ENCODE data around the gene SYNE1.
"Not testable (repeated sequence)": the region's sequence is repeated elsewhere in the genome, so short reads cannot be mapped to it uniquely, and the experiment has no call there.

The SYNE1 gene

DNA sequence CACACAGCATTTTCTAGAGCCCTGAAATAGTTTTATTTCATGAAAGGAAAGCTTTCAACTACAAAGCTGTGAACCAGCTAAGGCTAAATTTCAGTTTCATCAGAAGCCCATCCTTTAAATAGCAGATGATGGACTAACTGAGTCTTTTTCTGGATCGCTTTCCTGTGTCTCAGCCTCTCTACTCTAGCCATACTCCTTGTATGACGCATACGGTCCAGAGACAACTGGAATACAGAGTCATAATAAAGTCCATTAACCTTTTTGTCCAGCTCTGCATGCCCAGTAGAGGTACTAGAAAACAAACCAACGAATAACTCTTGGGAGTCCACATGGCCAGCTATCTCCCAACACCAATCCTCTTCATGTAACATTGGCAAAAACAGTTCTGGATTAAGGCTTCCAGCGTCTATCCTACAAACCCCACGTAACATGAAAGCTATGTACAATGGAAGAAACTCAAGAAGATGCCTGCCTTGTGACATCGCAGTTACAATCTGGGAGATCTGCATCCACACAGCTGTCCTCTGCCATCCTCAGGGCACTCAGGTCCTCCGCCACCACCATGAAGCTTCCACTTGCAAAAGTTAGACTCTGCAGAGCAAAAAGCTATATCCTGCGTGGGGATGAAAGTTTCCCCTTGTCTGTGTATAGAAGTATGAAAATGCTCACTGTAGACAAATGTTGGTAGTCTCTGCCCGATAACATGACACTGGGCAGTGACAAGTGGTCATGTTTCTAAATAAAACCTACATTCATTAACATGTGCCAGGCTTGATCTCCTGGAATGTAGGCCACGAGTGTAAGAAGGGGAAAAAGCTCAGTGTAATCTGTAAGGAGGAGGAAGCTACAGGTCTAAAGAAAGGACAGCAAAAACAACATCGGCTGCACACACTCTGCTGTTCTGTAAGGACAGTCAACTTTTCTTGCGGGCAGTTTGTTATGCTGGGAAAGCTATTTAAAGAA is 469.2 kb downstream of the SYNE1 start:
- H3K4me3 ChIP-seq (ENCODE audit: low read length), result no peak overlapping the region
- no peak for TF ChIP-seq ZNF274 (IDR thresholded peaks at IDR 0.05; ENCODE audit: low read depth, low read length)

DNA sequence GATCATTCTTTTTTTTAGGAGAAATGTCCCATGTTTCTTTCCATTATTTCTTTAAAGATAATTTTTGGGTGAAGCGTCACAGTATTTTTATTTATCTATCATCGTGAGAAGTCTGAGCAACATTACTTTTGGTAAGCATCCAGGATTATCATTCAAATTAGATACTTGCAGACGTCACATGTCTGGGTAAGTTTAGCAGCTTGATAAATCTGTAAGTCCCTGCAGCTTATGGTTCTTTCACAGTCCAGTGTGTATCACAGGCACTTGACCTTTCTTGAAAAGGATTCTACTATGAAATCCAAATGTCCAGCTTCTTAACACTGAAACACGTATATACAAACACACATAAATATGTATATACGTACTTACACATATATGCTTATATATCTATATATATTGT is 470.3 kb downstream of the SYNE1 start:
- no peak for TF ChIP-seq ZNF274 (IDR thresholded peaks at IDR 0.05; ENCODE audit: low read depth, low read length)
- H3K4me3 ChIP-seq (ENCODE audit: low read length), result no peak overlapping the region

DNA sequence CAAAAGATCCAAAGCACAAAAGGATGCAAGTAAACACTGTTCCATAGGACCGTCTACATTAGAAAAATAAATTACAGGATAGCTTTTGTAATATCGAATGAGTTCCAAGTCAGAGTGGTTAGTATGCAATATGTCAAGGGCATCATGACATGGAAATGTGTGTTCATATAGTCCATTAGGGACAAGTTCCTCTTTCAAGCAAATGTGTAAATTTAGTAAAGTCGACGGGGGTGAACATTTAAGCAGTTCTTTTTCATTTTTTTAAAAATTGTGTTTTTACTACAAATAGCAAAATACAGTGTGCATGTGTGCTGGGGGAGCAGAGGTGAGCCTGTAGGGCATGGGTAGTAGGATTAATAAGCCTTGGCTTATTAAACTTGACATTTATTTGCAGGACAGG is 470.7 kb downstream of the SYNE1 start:
- H3K4me3 ChIP-seq (ENCODE audit: low read length), result no peak overlapping the region
- TF ChIP-seq ZNF274 (IDR thresholded peaks at IDR 0.05; ENCODE audit: low read depth, low read length), result no peak

DNA sequence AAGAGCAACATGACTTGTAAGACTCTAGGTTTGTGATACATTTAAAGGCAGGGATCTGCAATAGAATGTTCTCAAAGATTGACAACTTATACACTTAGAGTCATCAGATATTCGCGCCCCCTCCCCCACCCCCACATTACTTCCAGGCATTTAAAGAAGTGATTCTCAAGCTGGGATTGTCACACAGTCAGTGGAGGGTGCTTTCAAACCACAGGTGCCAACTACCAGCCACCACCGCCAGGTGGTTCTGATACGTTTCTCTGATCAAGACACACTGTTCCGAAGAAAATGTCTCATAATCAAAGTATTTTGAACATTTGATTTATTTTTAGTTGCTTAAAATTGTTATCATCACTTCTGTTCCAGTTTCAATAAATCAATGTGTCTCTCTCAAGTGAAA is 472.2 kb downstream of the SYNE1 start:
- no peak for TF ChIP-seq ZNF274 (IDR thresholded peaks at IDR 0.05; ENCODE audit: low read depth, low read length)
- H3K4me3 ChIP-seq (ENCODE audit: low read length), result no peak overlapping the region

DNA sequence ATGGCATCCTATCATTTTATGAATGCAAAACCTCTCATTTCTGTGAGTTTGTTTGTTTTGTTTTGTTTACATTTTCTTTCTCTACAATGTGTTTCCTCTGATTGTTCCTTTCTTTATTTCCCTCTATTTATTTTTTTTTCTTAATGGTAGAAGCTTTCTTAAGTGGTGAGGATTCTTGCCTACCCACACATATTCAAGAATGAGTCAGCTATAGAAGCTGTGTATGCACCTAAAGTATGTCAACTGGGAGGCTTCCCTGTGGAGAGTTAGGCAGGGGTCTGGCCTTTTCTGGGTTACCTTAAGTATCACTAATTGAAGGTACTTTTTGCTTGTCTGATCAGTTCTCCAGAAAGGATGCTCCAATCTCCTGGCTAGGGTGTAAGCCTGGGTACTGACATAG is 475.7 kb downstream of the SYNE1 start:
- no peak overlapping the region for H3K4me3 ChIP-seq (ENCODE audit: low read length)
- TF ChIP-seq ZNF274 (IDR thresholded peaks at IDR 0.05; ENCODE audit: low read depth, low read length), result no peak

DNA sequence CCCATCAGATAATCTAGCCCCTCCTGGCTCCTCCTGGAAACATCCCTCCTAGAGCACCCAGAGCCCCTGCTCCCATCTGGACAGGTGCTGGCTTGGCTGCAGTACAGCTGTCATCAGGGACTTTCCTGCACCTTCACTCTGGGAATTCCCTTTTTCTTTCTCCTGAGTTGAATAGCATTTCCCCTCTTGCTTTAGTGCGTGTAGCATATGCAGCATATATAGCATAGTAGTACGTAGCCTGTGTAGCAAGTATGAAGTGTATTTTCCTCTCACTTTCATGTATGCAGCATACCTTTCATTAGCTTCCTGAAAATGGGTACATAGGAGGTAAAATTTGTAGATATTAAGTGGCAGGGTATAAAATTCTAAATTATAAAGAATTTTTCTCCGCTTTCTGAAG is 476.8 kb downstream of the SYNE1 start:
- TF ChIP-seq ZNF274 (IDR thresholded peaks at IDR 0.05; ENCODE audit: low read depth, low read length), result no peak

DNA sequence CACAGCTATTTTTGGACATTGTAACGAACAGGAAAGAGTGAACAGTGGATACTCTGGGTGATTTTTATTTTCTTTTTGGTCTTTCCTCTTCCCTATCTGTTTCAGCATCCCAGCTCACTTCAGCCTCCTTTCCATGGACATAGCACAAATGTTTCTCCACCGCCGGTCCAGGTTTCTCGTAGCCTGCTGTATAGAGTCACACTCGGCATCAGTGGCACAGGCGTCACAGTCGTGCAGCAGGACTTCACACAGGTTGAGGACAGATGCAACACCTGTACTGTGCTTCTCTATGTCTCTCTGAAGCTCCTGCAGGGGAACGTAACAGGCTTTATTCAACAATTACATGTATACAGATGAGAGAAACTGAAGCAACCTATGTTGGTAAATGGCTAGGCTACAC is 481.4 kb downstream of the SYNE1 start:
- TF ChIP-seq ZNF274 (IDR thresholded peaks at IDR 0.05; ENCODE audit: low read depth, low read length), result no peak
- no peak overlapping the region for H3K4me3 ChIP-seq (ENCODE audit: low read length)

More for the DNA sequence above, 476.8 kb downstream of the SYNE1 start:
- H3K4me3 ChIP-seq (ENCODE audit: low read length), result no peak overlapping the region

DNA sequence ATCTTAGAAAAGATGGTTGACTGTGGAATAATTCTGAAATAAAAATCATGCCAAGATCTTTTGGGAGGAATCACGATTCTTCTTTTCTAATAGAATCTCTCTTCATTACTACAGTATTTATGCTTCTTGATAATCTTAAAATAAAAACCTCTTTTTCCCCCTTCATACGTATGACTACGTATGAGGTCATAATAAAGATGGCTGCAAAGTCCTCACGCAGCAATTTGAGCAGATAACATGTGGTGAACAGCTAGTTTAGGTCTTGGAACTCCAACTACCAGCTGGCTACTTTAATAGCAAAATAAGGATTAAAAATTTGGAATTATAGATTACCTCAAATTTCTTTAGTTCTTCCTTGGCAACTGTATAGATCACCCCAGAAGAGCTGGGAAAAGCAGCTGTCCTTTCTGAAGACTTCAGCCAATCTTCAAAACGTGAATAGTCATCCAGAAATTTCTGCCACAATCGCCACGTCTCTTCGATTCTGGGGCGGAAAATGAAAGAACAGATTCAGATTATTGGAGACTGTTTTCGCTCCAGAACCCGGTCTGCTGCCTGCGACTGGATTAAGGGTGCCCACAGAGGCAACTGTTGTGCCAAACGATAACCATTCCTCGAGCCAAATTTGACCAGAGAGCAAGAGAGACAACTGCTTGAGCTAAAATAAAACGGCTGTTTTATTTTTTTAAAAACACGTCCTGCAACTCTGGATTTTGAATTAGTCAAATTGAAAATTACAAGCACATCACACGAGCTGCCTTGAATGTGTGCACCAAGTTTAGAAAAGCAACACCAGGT is 482.4 kb downstream of the SYNE1 start:
- no peak overlapping the region for H3K4me3 ChIP-seq (ENCODE audit: low read length)
- TF ChIP-seq ZNF274 (IDR thresholded peaks at IDR 0.05; ENCODE audit: low read depth, low read length), result no peak

DNA sequence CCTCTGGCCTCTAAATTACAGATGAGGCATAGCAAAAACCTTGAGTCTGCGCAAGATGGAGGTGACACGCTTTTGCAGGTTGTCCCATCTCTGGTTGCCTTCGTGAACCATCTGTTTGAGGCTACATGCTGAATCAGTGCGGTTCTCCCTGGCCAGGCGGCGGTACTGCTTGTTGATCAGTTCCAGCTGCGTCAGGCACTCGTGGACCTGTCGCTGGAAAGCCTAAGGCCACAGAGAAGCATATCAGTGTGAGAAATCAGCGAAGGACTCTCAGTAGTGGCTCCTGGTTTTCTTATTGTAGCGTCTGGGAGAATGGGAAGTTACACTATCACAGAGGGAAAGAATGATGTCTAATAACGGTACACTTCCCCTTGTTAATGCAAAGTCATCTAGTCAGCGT is 485.2 kb downstream of the SYNE1 start:
- no peak for TF ChIP-seq ZNF274 (IDR thresholded peaks at IDR 0.05; ENCODE audit: low read depth, low read length)
- H3K4me3 ChIP-seq (ENCODE audit: low read length), result no peak overlapping the region

DNA sequence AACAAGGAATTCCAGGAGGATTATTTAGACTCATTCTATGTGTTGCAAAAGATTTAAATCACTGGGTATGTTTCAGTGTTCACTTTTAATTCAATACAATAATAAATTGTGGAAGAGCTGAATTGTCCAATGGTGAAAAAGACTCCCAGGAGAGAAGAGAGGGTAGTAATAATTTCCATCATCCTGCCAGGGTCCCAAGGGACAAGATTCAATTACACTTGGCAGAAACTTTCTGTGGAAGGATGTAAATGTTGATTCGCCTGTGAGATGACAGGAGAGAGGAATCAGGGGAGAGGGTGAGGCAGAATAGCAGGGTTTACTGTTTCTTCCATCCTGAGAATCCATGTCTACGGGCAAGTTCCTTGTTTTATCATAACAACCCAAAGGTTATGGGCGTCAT is 487.0 kb downstream of the SYNE1 start:
- no peak overlapping the region for H3K4me3 ChIP-seq (ENCODE audit: low read length)
- TF ChIP-seq ZNF274 (IDR thresholded peaks at IDR 0.05; ENCODE audit: low read depth, low read length), result no peak

DNA sequence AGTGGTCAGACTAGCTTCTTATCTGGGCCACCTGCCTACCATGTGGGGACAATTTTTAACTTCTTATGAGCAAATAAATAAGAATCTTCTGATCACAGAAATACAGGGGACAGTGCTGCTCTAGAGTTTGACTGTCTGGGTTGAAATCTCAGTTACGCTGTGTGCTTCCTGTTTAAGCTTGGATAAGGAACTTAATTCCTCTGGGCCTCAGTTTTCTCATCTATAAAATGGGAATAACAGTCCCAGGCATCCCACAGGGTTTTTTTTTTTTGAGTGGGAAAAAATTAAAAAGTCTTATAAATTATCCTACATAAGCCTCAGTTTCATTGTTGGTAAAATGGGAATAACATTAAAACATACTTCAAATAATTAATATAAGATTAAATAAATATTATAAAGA is 488.8 kb downstream of the SYNE1 start:
- H3K4me3 ChIP-seq (ENCODE audit: low read length), result no peak overlapping the region
- TF ChIP-seq ZNF274 (IDR thresholded peaks at IDR 0.05; ENCODE audit: low read depth, low read length), result no peak

DNA sequence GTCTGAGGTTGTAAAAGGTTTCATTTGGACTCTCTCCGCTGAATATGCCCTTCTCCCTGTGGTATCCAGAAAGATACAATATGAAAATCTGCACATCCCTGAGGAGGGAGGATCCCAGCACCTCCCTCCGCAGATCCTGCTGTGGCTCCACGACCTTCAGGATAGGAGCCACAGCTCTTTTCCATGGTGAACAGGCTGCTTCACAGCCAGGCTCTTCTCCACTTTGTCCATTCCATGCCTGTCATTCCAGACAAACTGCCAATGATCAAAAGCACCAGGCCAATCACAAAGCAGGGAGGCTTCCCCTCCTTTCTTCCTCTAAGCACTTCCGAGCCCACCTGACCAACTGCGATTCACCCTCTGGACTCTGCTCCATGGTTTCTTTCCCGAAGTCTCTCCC is 489.9 kb downstream of the SYNE1 start:
- H3K4me3 ChIP-seq (ENCODE audit: low read length), result no peak overlapping the region
- TF ChIP-seq ZNF274 (IDR thresholded peaks at IDR 0.05; ENCODE audit: low read depth, low read length), result no peak

DNA sequence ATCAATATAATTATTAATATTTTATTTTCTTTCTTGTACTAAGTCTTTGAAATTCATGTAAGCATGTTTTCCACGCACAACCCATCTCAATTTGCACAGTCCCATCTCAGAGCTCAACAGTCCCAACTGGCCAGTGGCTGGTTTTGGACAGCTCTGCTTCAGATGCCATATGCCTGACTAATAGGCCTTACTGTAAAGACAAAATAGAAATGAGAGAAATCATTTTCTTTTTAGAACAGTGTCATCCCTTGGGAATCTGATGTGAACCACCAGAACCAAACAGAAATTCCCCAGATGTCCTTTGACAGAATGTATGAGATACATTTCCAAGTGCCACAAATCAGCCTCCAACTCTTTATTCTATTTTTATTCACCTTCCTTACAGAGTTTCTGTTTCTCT is 490.8 kb downstream of the SYNE1 start:
- no peak overlapping the region for H3K4me3 ChIP-seq (ENCODE audit: low read length)
- no peak for TF ChIP-seq ZNF274 (IDR thresholded peaks at IDR 0.05; ENCODE audit: low read depth, low read length)

DNA sequence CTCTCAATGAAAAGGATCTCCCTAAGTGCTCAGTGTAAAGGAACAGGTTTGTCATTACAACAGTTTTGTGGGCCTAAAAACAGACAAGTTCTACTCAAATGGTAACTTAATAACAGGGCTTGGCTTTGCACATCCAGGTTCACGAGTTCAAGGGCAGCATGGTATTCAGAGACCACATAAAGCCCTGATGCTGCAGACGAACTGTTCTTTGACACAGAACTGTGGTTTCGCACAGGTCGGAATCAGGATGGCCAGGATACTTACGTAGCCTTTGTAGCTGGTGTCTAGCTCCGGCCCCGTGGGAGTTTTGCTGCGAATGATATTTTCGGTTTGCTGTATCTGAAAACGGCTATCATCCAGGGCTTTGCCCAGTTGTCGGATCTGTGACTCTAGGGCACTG is 493.8 kb downstream of the SYNE1 start:
- H3K4me3 ChIP-seq (ENCODE audit: low read length), result no peak overlapping the region
- TF ChIP-seq ZNF274 (IDR thresholded peaks at IDR 0.05; ENCODE audit: low read depth, low read length), result no peak

DNA sequence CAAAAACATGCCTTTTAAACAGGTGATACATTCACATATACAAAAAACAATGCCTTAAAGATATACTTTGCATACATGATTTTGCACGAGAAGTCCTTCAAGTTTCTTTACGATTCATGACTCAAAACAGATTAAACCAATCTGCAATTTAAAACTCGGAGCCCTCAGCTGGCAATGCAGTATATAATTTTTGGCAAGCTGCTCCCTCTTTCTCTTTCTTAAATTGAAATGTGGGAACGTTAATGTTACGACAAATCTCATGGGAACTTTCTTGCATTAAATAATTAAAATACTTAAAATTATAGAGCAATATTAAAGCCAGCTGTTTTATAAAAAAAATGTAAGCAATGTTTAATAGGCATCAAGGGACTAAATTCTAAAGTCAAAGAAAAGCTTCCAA is 495.1 kb downstream of the SYNE1 start:
- H3K4me3 ChIP-seq (ENCODE audit: low read length), result no peak overlapping the region
- TF ChIP-seq ZNF274 (IDR thresholded peaks at IDR 0.05; ENCODE audit: low read depth, low read length), result no peak

DNA sequence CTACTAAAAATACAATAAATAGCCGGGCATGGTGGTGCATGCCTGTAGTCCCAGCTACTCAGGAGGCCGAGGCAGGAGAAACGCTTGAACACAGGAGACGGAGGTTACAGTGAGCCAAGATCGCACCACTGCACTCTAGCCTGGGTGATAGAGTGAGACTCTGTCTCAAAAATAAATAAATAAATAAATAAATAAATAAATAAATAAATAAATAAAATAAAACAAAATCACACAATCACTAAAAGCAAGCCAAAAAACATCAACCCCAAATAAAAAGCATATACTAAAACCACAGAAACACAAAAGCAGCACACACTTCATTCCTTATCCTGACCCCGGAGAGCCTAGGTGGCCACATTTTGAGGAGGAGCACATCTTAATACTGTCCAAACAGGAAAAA is 498.8 kb downstream of the SYNE1 start:
- not testable (repeated sequence) for H3K4me3 ChIP-seq (ENCODE audit: low read length)

Measured in GM08714 (cell line).